Chondrocyte (in vitro differentiated cells): ENCODE measurements around the gene CNKSR3. TPM values are rescaled to one million over a fixed set of nuclear protein-coding genes. Genes with fewer than 3 reads are reported as not detected.

Experiments
- DNase-seq: peaks from one replicate; pipeline ENCODE4 v3.0.0; 2021; ENCODE audit warnings: mixed read lengths, low spot score
- H3K27ac Mint-ChIP-seq: one replicate; pipeline ENCODE4 v1.8.0; 2021; ENCODE audit warnings: mild to moderate bottlenecking, moderate library complexity, mixed read lengths; ENCODE audit not compliant: unreplicated experiment
- H3K27me3 Mint-ChIP-seq: 2 replicates; pipeline ENCODE4 v1.8.0; 2021; ENCODE audit warnings: low read depth, mixed read lengths
- H3K36me3 Mint-ChIP-seq: 2 replicates; pipeline ENCODE4 v1.8.0; 2021; ENCODE audit warnings: low read depth, mixed read lengths
- H3K4me1 Mint-ChIP-seq: 2 replicates; pipeline ENCODE4 v1.8.0; 2021; ENCODE audit warnings: low read depth, mild to moderate bottlenecking, mixed read lengths
- H3K4me3 Mint-ChIP-seq: one replicate; pipeline ENCODE4 v1.8.0; 2021; ENCODE audit warnings: mild to moderate bottlenecking, moderate library complexity, mixed read lengths; ENCODE audit not compliant: unreplicated experiment
- H3K9me3 Mint-ChIP-seq: 2 replicates; pipeline ENCODE4 v1.8.0; 2021; ENCODE audit warnings: low read depth, mixed read lengths
- CTCF ChIP-seq: fragments of 200-600 bp; sonication (generic); IDR thresholded peaks from 2 replicates; pipeline ENCODE4 v1.5.0; 2021; ENCODE audit warnings: antibody characterized with exemption, mild to moderate bottlenecking, moderate library complexity
- total RNA-seq: library from RNA; stranded (reverse); gene quantifications from 3 replicates; pipeline ENCODE4 v1.2.1, GENCODE V29; 2021

The CNKSR3 gene
- total RNA-seq, 1 donor from 2014 or later = 14.2 TPM

- Mint-ChIP-seq H3K27ac (no peak overlapping the region), H3K4me1 (peaks cover 14% of the 10 kb centered on the region), H3K27me3 (no peaks in the 10 kb centered on the region), H3K4me3 (no peak overlapping the region), H3K36me3 (peaks cover 5% of the 10 kb centered on the region), H3K9me3 (no peaks in the 10 kb centered on the region)
- TF ChIP-seq CTCF = no peak
- DNase-seq = no peak
Observed at GRCh38 chr6:154496793-154497517, 13.5 kb downstream of the CNKSR3 start.

- Mint-ChIP-seq H3K4me3 (no peak overlapping the region), H3K27me3 (no peaks in the 10 kb centered on the region), H3K4me1 (peaks cover 14% of the 10 kb centered on the region), H3K27ac (no peak overlapping the region), H3K36me3 (peaks cover 3% of the 10 kb centered on the region), H3K9me3 (no peaks in the 10 kb centered on the region)
- TF ChIP-seq CTCF = no peak
- no peak for DNase-seq
Observed at GRCh38 chr6:154496186-154496585, 14.3 kb downstream of the CNKSR3 start.

GRCh38 chr6:154494592-154495311 is 15.7 kb downstream of the CNKSR3 start:
- Mint-ChIP-seq H3K4me3 (no peak overlapping the region), H3K9me3 (no peaks in the 10 kb centered on the region)

GRCh38 chr6:154491567-154492470 is 18.7 kb downstream of the CNKSR3 start:
- Mint-ChIP-seq H3K4me1 (peaks cover 36% of the 10 kb centered on the region), H3K9me3 (no peaks in the 10 kb centered on the region), H3K27me3 (no peaks in the 10 kb centered on the region), H3K36me3 (peaks cover 3% of the 10 kb centered on the region), H3K4me3 (no peak overlapping the region), H3K27ac (no peak overlapping the region)
- TF ChIP-seq CTCF = no peak
- DNase-seq = no peak

More at GRCh38 chr6:154494592-154495311, 15.7 kb downstream of the CNKSR3 start:
- peaks cover 3% of the 10 kb centered on the region for H3K36me3 Mint-ChIP-seq
- no peak overlapping the region for H3K27ac Mint-ChIP-seq
- H3K27me3 Mint-ChIP-seq = no peaks in the 10 kb centered on the region
- TF ChIP-seq CTCF = no peak
- peaks cover 8% of the 10 kb centered on the region for H3K4me1 Mint-ChIP-seq
- no peak for DNase-seq

GRCh38 chr6:154489822-154490221 is 20.7 kb downstream of the CNKSR3 start:
- no peaks in the 10 kb centered on the region for H3K36me3 Mint-ChIP-seq
- DNase-seq = no peak
- TF ChIP-seq CTCF = no peak
- H3K4me1 Mint-ChIP-seq = peaks cover 44% of the 10 kb centered on the region
- no peaks in the 10 kb centered on the region for H3K9me3 Mint-ChIP-seq
- no peak overlapping the region for H3K4me3 Mint-ChIP-seq
- no peaks in the 10 kb centered on the region for H3K27me3 Mint-ChIP-seq
- H3K27ac Mint-ChIP-seq = peak overlapping the region; percentile 71
